Lower leg skin (tissue), 3 donors: ENCODE data around the gene BCO2.

Experiments
- POLR2A ChIP-seq, 2 donors: fragments of 450-650 bp; IDR thresholded peaks; one replicate each; pipeline ENCODE4 v1.6.1; 2016 to 2017; ENCODE audit warnings: antibody characterized with exemption in 2 of 2, mild to moderate bottlenecking in 1 of 2, moderate library complexity in 1 of 2
- TF ChIP-seq, protein P1 (sequence below), 3 donors: fragments of 450-650 bp; IDR thresholded peaks; one replicate each; pipeline ENCODE4 v1.5.1; 2016; ENCODE audit warnings: antibody characterized with exemption in 3 of 3, mild to moderate bottlenecking in 3 of 3, moderate library complexity in 2 of 3

DNA sequence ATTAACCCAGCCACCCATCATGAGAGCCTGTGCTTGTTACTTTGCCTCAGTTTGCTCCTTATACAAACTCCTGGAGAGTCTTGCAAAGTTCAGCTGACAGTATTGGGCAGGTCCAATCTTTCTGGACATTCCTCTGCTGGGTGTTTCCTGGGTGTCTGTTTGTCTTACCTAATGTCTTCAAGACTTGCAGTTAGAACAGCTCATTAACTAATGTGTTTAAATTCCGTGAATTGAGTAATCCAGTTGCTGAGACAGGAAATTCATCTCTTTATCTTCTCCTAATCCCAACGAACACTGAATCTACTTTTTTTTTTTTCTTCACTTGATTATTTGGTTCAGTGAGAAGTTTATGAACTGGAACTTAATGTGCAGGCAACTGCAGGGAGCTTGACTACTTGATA, 20.6 kb downstream of the BCO2 start:
- TF ChIP-seq, protein P1, sequence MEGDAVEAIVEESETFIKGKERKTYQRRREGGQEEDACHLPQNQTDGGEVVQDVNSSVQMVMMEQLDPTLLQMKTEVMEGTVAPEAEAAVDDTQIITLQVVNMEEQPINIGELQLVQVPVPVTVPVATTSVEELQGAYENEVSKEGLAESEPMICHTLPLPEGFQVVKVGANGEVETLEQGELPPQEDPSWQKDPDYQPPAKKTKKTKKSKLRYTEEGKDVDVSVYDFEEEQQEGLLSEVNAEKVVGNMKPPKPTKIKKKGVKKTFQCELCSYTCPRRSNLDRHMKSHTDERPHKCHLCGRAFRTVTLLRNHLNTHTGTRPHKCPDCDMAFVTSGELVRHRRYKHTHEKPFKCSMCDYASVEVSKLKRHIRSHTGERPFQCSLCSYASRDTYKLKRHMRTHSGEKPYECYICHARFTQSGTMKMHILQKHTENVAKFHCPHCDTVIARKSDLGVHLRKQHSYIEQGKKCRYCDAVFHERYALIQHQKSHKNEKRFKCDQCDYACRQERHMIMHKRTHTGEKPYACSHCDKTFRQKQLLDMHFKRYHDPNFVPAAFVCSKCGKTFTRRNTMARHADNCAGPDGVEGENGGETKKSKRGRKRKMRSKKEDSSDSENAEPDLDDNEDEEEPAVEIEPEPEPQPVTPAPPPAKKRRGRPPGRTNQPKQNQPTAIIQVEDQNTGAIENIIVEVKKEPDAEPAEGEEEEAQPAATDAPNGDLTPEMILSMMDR (IDR thresholded peaks at IDR 0.05), result no peak
- TF ChIP-seq POLR2A (IDR thresholded peaks at IDR 0.05), result no peak
